GM12878 (cell line): ENCODE data around the gene BLOC1S4.

Experiments used
- EZH2 ChIP-seq: IDR thresholded peaks from 2 replicates; pipeline ENCODE4 v1.6.1; 2012; ENCODE audit warnings: low read depth, mild to moderate bottlenecking, control low read depth, inconsistent platforms, low read length, borderline replicate concordance; ENCODE audit not compliant: control insufficient read depth
- MEF2A ChIP-seq: IDR thresholded peaks from 2 replicates; pipeline ENCODE4 v1.6.1; 2011; ENCODE audit warnings: low read depth, mild to moderate bottlenecking, low read length, moderate library complexity; ENCODE audit not compliant: insufficient read depth
- MXI1 ChIP-seq: fragments of 150-350 bp; IDR thresholded peaks from 2 replicates; pipeline ENCODE4 v1.6.1; 2011; ENCODE audit warnings: low read depth, mild to moderate bottlenecking, inconsistent platforms, low read length, improper control_type of control experiment
- POLR2AphosphoS5 ChIP-seq: IDR thresholded peaks from 2 replicates; pipeline ENCODE4 v1.6.1; 2011; ENCODE audit warnings: mild to moderate bottlenecking, low read length, inconsistent platforms
- SPI1 ChIP-seq: IDR thresholded peaks from 2 replicates; pipeline ENCODE4 v1.6.1; 2011; ENCODE audit warnings: low read depth, mild to moderate bottlenecking, low read length, moderate library complexity, borderline replicate concordance; ENCODE audit not compliant: insufficient read depth
- ZBED1 ChIP-seq: IDR thresholded peaks from 2 replicates; pipeline ENCODE4 v1.6.1; 2016; ENCODE audit warnings: borderline replicate concordance
- ZBTB4 ChIP-seq: fragments of 450-650 bp; formaldehyde crosslinking; IDR thresholded peaks from 2 replicates; pipeline ENCODE4 v1.4.0; 2022; ENCODE audit warnings: mild to moderate bottlenecking, moderate library complexity

GRCh38 chr4:6710996-6711395 is 5.0 kb upstream of the BLOC1S4 start:
- TF ChIP-seq POLR2AphosphoS5: no peak
- no peak for TF ChIP-seq ZBED1
- no peak for TF ChIP-seq MEF2A
- TF ChIP-seq MXI1: no peak
- no peak for TF ChIP-seq EZH2
- no peak for TF ChIP-seq ZBTB4 (CRISPR knock-in tag)
- TF ChIP-seq SPI1: no peak
